GM18511 (cell line): ENCODE data around the gene MYO15B.

Experiments
- ATAC-seq: cut with Tn5 transposase; IDR thresholded peaks from one replicate; pipeline ENCODE4 v1.9.1; 2021; ENCODE audit warnings: mild to moderate bottlenecking, moderate library complexity; ENCODE audit not compliant: unreplicated experiment

Gene MYO15B

DNA sequence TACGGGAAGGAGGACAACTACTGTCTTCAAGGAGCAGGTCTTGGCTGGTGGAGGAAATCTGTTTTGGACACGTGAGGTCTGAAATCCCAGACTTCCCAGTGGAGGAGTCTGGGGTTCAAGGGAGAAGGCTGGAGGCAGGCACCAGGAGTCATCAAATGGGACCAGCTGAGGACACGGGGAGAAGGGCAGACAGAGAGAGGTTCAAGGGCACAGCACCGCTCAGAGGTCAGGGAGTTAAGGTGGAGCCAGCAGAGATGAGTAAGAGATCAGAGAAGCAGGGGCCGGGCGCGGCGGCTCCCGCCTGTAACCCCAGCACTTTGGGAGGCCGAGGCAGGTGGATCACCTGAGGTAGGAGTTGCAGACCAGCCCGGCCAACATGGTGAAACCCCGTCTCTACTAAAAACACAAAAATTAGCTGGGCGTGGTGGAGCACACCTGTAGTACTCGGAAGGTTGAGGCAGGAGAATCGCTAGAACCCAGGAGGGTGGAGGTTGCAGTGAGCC, 35.2 kb downstream of the MYO15B start:
- no peak for ATAC-seq

DNA sequence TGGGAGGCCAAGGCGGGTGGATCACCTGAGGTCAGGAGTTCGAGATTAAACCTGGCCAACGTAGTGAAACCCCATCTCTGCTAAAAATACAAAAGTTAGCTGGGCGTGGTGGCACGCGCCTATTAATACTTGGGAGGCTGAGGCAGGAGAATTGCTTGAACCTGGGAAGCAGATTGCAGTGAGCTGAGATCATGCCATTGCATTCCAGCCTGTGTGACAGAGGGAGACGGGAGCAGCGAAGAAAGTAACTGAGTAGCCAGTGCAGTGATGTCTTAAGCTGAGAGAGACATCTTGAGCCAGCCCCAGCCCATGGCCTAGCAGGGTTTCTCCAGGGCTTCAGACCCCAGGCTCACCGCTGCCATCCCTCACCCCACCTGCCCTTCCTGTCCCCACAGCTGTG, 35.8 kb downstream of the MYO15B start:
- ATAC-seq, result no peak

DNA sequence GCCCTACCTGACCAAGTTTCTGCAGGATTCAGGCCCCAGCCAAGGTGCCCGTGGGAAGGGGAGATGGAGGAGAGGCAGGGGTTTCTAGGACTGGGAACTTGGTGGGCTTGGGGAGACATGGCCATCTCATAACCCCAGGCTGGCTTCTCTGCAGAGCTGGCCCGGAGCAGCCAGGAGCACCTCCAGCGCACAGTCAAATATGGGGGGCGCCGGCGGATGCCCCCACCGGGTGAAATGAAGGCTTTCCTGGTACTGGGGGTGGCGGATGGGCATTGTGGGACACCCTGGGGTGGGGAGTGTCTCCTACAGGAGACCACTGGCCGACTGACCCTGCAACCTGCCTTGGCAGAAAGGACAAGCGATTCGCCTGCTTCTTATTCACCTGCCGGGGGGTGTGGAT, 36.4 kb downstream of the MYO15B start:
- ATAC-seq, result no peak

DNA sequence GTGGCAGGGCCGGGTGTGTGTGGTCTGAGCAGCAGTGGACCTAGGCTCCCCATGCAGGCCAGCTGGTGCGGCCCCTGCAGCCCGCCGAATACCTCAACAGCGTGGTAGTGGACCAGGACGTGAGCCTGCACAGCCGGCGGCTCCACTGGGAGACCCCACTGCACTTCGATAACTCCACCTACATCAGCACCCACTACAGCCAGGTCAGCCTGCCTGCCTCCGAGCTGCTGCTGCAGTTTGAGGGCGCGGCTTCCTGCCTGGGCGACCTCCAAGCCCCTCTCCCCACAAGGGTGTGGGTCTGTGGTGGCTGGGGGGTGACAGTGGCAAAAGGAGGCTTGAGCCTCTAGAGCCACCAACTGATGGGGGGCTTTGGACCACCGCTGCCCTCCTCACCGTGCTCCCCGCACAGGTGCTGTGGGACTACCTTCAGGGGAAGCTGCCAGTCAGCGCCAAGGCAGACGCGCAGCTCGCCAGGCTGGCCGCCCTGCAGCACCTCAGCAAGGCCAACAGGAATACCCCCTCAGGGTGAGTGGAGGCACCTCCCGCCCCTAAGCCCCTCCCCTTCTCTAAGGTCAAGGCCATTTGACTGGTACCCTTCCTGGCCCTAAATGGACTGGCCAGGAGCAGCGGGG, 37.2 kb downstream of the MYO15B start:
- no peak for ATAC-seq

DNA sequence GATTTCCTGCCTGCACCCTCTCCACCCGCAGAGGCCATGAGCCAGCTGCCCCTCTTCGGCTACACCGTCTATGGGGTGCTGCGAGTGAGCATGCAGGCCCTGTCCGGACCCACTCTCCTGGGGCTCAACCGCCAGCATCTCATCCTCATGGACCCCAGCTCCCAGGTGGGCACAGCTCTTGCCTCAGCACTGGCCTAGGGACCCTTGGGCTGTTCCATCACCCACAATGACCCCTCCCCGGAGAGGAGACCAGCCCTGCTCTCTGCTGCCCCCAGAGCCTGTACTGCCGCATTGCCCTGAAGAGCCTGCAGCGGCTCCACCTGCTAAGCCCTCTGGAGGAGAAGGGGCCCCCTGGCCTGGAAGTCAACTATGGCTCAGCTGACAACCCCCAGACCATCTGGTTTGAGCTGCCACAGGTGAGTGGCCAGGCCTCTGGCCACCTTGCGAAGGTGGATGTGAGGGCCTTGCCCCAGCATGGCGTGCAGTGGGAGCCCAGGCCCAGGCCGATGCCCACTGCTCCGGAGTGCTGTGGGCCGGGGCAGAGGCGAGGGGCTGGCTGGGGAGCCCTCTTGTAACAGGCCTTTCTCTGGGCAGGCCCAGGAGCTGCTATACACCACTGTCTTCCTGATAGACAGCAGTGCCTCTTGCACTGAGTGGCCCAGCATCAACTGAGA, 38.4 kb downstream of the MYO15B start:
- ATAC-seq, result no peak

DNA sequence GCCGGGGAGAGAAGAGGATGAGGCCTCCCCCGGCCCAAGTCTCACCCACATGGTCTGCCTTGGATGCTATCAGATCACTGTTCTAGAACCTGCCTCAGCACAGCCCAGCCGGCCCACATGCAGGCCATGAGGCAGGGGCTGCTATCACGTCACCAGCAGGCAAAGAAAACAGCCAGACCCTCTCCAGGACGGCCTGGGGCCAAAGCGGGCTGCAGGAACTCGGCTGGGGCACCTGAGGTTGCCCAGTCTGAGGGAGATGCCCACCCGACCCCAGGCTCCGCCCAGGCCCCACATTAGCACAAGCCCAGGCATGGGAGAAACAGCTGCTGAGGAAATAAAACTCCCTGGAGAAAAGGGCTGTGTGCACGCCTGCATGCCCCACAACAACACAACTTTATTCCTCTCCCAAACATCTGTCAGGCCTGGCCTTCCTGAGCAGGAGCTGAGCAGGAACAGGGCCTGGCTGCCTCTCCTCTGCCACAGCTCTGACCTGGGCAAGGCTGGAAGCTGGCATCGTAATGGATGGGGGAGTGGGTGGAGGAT, 39.0 kb downstream of the MYO15B start:
- ATAC-seq, result no peak

DNA sequence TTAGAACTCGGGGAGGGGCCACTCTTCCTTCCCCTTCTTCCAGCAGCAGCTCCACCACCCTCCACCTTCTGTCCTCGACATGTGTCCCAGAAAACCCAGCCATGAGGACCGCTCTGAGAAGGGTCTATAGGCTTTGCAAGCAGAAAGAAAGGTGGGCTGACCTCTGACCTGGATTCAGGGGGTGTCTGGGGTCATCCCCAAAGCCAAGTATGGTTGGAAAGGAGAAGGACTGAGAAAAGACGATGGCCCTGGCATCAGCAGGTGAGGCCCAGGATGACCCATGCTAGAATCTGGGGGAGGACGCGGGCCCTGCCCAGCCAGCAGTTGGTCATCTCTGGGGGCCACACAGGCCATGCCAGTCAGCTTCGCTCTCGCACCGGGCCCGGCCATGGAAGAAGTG, 39.5 kb downstream of the MYO15B start:
- no peak for ATAC-seq

DNA sequence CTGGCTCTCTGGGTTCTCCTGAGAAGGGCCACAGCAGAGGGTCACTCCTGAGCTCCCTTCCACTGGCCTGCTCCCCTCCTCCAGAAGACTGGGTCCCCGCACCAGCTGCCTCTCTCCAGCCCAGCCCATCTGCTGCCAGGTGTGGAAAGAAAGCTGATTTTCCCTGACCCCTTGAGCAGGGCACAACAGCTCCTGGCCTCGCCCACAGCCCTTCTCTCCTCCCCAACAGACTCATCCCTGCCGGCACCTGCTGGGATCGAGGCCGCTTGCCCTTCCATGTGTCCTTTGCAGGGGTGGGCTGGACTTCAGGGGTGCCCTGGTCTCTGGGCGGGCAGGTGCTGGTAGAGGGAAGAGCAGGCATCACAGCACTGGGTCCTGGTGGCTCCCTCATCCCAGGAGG, 40.8 kb downstream of the MYO15B start:
- ATAC-seq, result no peak

DNA sequence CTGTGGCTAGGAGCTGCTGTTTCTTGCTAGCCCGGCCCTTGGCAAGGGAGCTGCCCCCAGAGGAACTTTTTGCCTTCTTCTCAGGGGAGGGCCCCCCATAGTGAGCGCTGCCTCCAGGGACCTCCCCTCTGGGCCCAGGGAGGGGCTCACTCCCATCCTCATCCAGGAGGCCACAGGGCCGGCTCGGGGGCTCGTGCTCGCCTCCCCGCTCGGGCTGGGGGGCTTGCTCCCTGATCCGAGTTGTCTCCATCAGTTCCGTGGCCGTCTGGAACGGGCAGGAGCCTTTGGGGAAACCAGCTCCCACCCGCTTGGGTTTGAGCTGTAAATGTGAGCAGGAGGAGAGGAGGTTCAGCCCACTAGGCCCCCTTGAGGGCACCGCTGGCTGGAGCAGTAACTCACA, 41.6 kb downstream of the MYO15B start:
- no peak for ATAC-seq

DNA sequence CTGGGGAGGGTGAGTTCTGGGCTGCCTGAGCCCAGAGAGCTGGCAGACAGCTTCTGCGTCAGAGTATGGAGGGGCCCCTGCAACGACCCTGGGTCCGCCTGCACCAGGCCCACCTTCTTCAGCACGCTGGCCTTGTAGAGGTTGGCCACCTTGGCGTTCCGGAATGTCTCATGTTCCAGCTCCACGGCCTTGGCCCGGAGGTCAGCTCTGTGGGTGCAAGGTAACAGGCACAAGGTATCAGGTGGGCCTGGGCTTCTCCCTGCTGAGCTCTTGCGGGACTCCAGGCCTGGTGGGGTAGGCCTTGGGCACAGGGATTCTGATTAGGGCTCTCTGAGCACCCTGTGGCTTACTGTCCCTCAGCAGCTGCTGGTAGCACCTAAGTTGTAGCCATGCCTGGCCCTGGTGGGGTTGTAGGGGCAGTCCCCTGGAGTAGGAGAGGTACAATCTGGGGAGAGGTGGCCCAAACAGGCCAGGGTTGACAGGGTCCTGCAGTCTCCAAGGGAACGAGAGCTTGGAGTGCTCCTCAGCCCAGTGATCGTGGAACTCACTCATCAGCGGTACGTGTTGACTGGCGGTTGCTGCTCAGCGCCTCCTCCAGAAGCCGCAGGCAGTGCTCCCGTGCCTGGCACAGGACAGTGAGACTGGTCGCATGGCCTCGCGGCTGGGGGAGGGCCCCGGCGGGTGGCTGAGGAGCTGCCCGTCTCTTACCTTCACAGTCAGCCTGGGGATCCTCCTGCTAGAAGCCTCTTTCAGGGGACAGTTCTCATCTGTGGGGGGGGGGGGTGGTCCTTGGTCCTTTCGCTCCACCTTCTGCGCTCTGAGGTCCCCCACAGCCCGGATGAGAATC, 42.7 kb downstream of the MYO15B start:
- ATAC-seq, result no peak

DNA sequence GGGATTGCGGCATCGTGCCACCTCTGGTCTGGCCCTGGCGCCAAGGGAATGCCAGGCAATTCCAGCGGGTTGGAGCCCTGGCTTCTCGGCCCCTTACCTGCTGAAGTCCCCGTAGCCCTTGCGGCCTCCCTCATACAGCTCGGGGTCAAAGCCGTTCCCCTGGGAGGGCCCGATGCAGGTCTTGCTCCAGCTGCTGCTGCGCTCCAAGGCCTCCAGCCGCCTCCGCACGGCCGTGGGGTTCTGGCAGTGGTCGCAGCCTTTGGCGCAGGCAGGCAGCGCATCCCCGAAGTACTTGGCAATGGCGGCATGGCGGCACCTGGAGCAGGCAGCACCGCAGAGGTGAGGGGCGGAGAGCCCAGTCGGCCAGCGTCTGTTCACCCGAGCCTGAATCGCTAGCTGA, 43.8 kb downstream of the MYO15B start:
- ATAC-seq, result no peak

DNA sequence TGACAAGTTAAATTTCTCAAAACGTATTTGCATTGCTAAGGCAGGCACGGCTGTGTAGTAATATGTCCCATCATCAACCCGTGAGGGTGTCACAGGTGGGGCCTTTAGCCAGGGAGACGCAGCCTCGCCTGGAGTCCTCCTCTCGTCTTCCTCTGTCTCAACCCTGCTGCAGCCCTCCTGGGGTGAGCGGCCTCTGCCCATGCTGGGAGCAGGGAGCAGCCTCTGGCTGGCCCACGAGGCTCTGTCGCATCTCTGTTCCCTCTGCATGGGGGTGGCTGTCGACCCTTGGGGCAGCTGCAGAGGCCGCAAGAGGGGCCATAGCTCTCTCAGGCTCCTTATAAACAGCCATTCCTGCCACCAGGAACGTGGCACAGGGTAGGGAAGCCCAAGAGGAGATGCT, 44.8 kb downstream of the MYO15B start:
- ATAC-seq, result no peak

DNA sequence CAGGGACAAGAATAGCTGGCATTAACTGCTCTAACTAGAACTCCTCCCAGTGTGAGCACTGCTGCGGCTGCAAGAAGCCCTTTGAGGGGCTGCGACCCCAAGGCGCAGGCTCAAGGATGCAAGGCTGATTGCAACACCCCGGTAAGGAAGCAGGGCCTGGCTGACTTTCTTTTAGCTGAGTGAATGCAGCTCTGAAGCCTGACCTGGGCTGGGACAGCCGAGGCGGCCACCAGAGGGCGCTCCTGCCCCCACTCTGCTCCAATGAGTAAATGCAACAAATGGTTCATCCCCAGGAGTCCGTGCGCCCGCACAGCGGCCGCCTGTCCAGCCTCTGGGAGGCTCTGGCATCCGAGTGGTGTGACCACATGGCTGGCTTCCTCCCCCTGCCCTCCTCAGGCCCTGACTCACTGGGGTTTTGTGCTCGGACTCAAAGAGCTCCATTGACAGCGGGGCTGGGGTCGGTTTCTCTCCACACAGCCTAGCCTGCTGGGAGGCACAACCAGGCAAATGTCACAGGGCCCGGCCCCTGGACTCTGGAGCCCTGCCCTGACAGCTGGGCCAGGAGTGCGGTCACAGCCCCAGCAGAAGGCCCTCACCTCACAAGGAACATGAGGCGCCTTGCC, 45.4 kb downstream of the MYO15B start, which contains the start of gene SMIM5:
Gene SMIM5, plus strand, starts transcription at position 572 of the 623 bp plus-strand sequence. CDS start 6,768 bp downstream, outside the sequence.
- no peak for ATAC-seq

DNA sequence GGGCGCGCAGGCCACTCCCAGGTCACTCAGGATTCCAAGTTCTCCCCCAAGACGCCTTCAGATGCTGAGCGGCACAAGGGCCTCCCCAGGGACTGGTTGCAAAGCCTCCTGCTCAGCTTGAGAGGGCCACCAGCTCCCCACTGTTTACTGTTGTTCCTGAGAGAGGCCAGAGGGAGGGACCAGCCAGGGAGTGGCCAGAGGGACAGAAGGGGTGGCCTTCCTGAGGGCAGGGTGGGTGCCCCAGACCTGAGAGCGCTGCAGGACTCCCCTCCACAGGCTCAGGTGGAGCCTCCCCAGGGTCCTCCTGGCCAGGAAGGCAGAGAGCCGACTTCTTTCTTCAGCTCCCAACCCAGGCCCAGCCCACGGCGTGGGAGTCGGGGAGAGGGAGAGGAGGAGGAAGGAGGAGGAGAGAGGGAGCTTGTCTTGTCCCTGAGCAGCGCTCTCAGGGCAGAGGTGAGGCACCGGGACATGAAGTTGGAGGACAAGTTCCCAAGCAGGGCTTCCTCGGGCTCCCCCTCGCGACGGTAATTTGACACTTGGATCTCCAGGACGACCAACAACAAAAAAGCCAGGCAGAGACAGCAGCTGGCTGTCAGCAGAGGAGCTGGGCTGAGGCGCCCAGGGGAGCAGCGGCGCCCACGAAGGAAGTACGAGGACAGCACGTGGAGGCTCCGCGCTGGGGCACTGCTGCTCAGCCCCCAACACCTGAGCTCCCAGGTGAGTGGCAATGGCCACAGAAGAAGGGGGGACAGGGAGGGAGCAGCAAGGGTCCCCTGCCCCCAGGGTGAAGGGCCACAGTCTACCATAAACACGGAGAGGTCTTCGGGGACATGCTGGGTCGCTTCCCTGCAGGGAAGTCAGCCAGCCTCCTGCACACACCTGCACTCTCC, 46.1 kb downstream of the MYO15B start:
- ATAC-seq, result no peak

DNA sequence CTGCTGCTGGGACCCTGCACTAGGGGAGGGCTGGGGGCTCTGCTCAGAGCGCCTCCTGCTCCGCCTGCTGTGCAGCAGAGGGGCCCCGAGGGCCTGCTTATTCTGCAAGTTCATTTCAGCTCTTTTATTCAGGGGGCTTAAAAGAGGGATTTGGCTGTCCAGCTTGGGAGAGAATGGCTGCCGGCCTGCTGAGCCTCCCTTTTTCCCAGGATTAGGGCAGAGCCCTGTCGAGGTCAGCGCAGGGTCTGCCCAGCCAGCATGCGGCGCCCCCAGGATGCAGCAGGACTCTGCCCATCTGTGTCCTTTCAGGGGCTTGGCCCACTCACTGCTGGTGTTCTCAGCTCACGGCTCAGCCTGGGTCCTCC, 46.8 kb downstream of the MYO15B start:
- no peak for ATAC-seq

DNA sequence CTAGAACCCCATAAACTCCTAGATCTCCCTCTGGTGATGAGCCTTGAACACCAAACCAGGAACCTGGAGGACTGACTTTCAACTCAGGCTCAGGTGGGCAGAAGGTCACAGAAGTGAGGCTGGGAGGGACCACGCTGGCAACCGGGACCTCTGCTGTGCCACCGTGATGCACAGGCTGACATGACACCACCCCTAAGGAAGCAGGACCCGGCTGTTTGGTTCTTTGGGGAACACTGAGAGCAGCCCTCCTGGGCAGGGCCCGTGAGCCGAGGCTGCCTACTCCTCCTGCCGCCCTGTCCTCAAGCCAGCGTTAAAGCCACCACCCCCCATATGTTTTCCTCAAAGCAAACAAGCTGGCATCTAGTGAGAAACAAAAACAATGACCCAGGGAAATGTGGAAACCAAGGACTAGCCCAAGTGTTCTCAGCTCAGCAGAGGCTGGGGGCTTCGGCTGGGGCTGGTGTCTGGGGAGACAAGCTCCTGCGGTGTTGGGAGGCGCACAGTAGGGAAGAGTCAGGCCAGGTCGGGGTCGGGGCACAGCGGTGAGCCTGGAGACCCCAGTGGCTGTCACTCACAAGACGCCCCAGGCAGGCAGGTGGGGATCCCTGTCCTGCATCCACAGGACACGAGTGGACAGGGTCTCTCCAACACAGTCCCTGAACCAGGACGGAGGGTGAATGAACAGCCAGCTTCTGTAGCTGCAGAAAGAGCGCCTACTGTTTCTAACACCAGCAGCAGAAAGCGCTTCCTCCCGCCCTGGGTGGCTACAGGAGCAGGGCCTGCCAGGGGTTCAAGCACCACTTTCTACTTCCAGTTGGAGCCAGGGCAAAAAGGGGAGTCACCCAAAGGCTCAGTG, 47.4 kb downstream of the MYO15B start:
- ATAC-seq, result no peak

DNA sequence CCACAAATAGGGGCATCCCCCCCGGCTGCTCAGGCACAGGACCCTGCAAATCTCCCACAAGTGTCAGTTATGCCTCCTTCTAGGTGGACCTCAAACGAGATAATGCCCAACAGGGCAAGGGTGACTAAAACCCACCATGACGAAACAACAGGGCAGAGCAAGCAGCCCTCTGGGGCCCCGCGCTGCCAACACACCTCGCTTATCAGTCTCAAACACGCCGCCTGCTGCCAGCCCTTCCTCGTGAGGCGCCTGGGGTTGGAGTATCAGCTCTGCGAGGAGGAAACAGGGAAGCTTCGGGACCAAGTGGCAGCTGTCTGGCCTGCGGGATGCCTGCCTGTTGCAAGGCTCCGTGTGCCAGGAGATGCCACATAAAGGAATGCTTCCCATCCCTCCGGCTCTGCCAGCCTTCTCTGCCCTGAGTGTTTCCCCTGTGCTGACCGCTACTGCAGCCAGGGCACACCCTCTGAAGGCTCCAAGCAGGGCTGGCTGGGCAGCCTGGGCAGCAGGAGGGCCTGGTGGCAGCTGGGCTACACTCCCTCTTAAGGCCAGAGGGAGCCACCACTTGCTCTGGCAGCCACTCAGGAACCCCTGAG, 48.1 kb downstream of the MYO15B start:
- ATAC-seq, result no peak

DNA sequence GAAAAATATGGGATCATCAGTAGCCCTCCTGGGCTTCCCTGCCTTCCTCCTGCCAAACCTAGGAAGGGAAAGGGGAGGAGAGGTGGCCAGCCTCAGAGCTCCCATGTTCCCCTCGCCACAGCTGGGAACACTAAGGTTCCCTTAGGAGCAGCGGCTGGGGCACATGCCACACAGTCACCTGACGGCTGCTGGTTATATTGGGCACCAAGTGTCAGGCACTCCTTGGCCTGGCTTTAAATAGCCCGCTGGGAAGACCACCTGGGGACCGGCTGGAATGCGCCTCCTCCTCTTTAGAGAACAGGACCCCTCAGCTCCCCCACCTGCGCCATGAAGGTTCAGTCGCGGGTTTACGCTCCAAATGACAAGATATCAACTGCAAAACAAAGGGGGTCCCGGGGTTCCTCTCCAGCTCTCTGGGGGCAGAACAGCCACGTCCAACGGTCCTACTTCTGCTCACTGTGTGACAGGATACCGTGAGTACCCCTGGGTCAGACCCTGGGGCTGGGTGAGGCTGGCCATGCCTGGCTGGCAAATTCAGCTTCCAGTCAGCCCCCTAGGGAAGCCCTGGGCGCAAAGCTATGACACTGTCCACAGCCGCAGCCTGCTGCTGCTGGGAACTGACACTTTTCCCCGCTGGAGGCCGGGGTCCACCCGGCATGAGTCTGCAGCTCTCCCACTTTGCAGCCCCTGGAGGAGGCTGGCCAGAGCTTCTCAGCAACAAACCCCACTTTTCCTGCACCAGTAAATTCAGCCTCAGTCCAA, 49.0 kb downstream of the MYO15B start:
- ATAC-seq, result no peak
